ENCODE results near the gene MTMR12.

MTMR12 gene

GRCh38 chr5:32244017-32244416, 68.7 kb downstream of the MTMR12 start:
- no peak overlapping the region for H3K27ac ChIP-seq (ENCODE audit: low read depth, low read length)

GRCh38 chr5:32241034-32241783, 71.5 kb downstream of the MTMR12 start:
- Histone ChIP-seq H3K4me1 (ENCODE audit: insufficient read depth, low read length) (no peaks in the 10 kb centered on the region), H3K9ac (ENCODE audit: low read length) (no peak overlapping the region), H3K9me3 (ENCODE audit: low read length) (no peaks in the 10 kb centered on the region), H3K4me3 (ENCODE audit: low read depth in 1 of 2, low read length in 2 of 2) (no peak overlapping the region), H3K27ac (ENCODE audit: low read depth, low read length) (no peak overlapping the region), H3K36me3 (ENCODE audit: insufficient read depth, low read length) (peaks cover 41% of the 10 kb centered on the region), H3K27me3 (ENCODE audit: control insufficient read depth in 1 of 2, insufficient read depth in 2 of 2, low read length in 2 of 2) (no peaks in the 10 kb centered on the region)

More at GRCh38 chr5:32244017-32244416, 68.7 kb downstream of the MTMR12 start:
- no peak overlapping the region for H3K9ac ChIP-seq (ENCODE audit: low read length)
- H3K4me1 ChIP-seq (ENCODE audit: insufficient read depth, low read length) = no peaks in the 10 kb centered on the region
- no peaks in the 10 kb centered on the region for H3K27me3 ChIP-seq (ENCODE audit: control insufficient read depth in 1 of 2, insufficient read depth in 2 of 2, low read length in 2 of 2)
- H3K9me3 ChIP-seq (ENCODE audit: low read length) = no peaks in the 10 kb centered on the region
- H3K36me3 ChIP-seq (ENCODE audit: insufficient read depth, low read length) = peaks cover 45% of the 10 kb centered on the region
- no peak overlapping the region for H3K4me3 ChIP-seq (ENCODE audit: low read depth in 1 of 2, low read length in 2 of 2)

GRCh38 chr5:32239385-32239784, 73.4 kb downstream of the MTMR12 start:
- peaks cover 3% of the 10 kb centered on the region for H3K4me1 ChIP-seq (ENCODE audit: insufficient read depth, low read length)
- H3K4me3 ChIP-seq (ENCODE audit: low read depth in 1 of 2, low read length in 2 of 2) = no peak overlapping the region
- no peaks in the 10 kb centered on the region for H3K9me3 ChIP-seq (ENCODE audit: low read length)
- H3K27me3 ChIP-seq (ENCODE audit: control insufficient read depth in 1 of 2, insufficient read depth in 2 of 2, low read length in 2 of 2) = no peaks in the 10 kb centered on the region
- H3K27ac ChIP-seq (ENCODE audit: low read depth, low read length) = no peak overlapping the region
- H3K9ac ChIP-seq (ENCODE audit: low read length) = no peak overlapping the region
- H3K36me3 ChIP-seq (ENCODE audit: insufficient read depth, low read length) = peaks cover 54% of the 10 kb centered on the region

GRCh38 chr5:32233696-32234447, 78.9 kb downstream of the MTMR12 start:
- Histone ChIP-seq H3K9me3 (ENCODE audit: low read length) (no peaks in the 10 kb centered on the region), H3K27me3 (ENCODE audit: control insufficient read depth in 1 of 2, insufficient read depth in 2 of 2, low read length in 2 of 2) (no peaks in the 10 kb centered on the region), H3K4me1 (ENCODE audit: insufficient read depth, low read length) (peaks cover 17% of the 10 kb centered on the region), H3K36me3 (ENCODE audit: insufficient read depth, low read length) (peaks cover 53% of the 10 kb centered on the region), H3K9ac (ENCODE audit: low read length) (no peak overlapping the region), H3K4me3 (ENCODE audit: low read depth in 1 of 2, low read length in 2 of 2) (no peak overlapping the region), H3K27ac (ENCODE audit: low read depth, low read length) (no peak overlapping the region)

- Histone ChIP-seq H3K4me1 (ENCODE audit: insufficient read depth, low read length) (peaks cover 17% of the 10 kb centered on the region), H3K4me3 (ENCODE audit: low read depth in 1 of 2, low read length in 2 of 2) (no peak overlapping the region), H3K9me3 (ENCODE audit: low read length) (no peaks in the 10 kb centered on the region), H3K27ac (ENCODE audit: low read depth, low read length) (peak overlapping the region; percentile 48), H3K9ac (ENCODE audit: low read length) (no peak overlapping the region), H3K36me3 (ENCODE audit: insufficient read depth, low read length) (peaks cover 50% of the 10 kb centered on the region), H3K27me3 (ENCODE audit: control insufficient read depth in 1 of 2, insufficient read depth in 2 of 2, low read length in 2 of 2) (no peaks in the 10 kb centered on the region)
Observed at GRCh38 chr5:32233220-32233695, 79.5 kb downstream of the MTMR12 start.

GRCh38 chr5:32232441-32233219, 80.1 kb downstream of the MTMR12 start:
- Histone ChIP-seq H3K4me1 (ENCODE audit: insufficient read depth, low read length) (peaks cover 17% of the 10 kb centered on the region), H3K9ac (ENCODE audit: low read length) (no peak overlapping the region), H3K27ac (ENCODE audit: low read depth, low read length) (peak overlapping the region; percentile 48), H3K36me3 (ENCODE audit: insufficient read depth, low read length) (peaks cover 48% of the 10 kb centered on the region), H3K27me3 (ENCODE audit: control insufficient read depth in 1 of 2, insufficient read depth in 2 of 2, low read length in 2 of 2) (no peaks in the 10 kb centered on the region), H3K9me3 (ENCODE audit: low read length) (no peaks in the 10 kb centered on the region), H3K4me3 (ENCODE audit: low read depth in 1 of 2, low read length in 2 of 2) (no peak overlapping the region)

- Histone ChIP-seq H3K9me3 (ENCODE audit: low read length) (no peaks in the 10 kb centered on the region), H3K9ac (ENCODE audit: low read length) (no peak overlapping the region), H3K4me1 (ENCODE audit: insufficient read depth, low read length) (peaks cover 17% of the 10 kb centered on the region), H3K27ac (ENCODE audit: low read depth, low read length) (no peak overlapping the region), H3K4me3 (ENCODE audit: low read depth in 1 of 2, low read length in 2 of 2) (no peak overlapping the region), H3K27me3 (ENCODE audit: control insufficient read depth in 1 of 2, insufficient read depth in 2 of 2, low read length in 2 of 2) (no peaks in the 10 kb centered on the region), H3K36me3 (ENCODE audit: insufficient read depth, low read length) (peaks cover 44% of the 10 kb centered on the region)
Observed at GRCh38 chr5:32231929-32232328, 80.8 kb downstream of the MTMR12 start.

GRCh38 chr5:32231241-32231640, 81.5 kb downstream of the MTMR12 start:
- no peaks in the 10 kb centered on the region for H3K9me3 ChIP-seq (ENCODE audit: low read length)
- H3K27me3 ChIP-seq (ENCODE audit: control insufficient read depth in 1 of 2, insufficient read depth in 2 of 2, low read length in 2 of 2) = no peaks in the 10 kb centered on the region
- peaks cover 17% of the 10 kb centered on the region for H3K4me1 ChIP-seq (ENCODE audit: insufficient read depth, low read length)
- peaks cover 41% of the 10 kb centered on the region for H3K36me3 ChIP-seq (ENCODE audit: insufficient read depth, low read length)
- no peak overlapping the region for H3K4me3 ChIP-seq (ENCODE audit: low read depth in 1 of 2, low read length in 2 of 2)
- H3K9ac ChIP-seq (ENCODE audit: low read length) = no peak overlapping the region
- no peak overlapping the region for H3K27ac ChIP-seq (ENCODE audit: low read depth, low read length)

GRCh38 chr5:32230356-32231099, 82.2 kb downstream of the MTMR12 start:
- Histone ChIP-seq H3K9me3 (ENCODE audit: low read length) (no peaks in the 10 kb centered on the region), H3K27ac (ENCODE audit: low read depth, low read length) (no peak overlapping the region), H3K27me3 (ENCODE audit: control insufficient read depth in 1 of 2, insufficient read depth in 2 of 2, low read length in 2 of 2) (no peaks in the 10 kb centered on the region), H3K9ac (ENCODE audit: low read length) (no peak overlapping the region), H3K4me1 (ENCODE audit: insufficient read depth, low read length) (peaks cover 22% of the 10 kb centered on the region), H3K4me3 (ENCODE audit: low read depth in 1 of 2, low read length in 2 of 2) (no peak overlapping the region), H3K36me3 (ENCODE audit: insufficient read depth, low read length) (peaks cover 35% of the 10 kb centered on the region)

- H3K9ac ChIP-seq (ENCODE audit: low read length) = no peak overlapping the region
- H3K4me1 ChIP-seq (ENCODE audit: insufficient read depth, low read length) = peaks cover 26% of the 10 kb centered on the region
- H3K9me3 ChIP-seq (ENCODE audit: low read length) = no peaks in the 10 kb centered on the region
- peaks cover 26% of the 10 kb centered on the region for H3K36me3 ChIP-seq (ENCODE audit: insufficient read depth, low read length)
- H3K27me3 ChIP-seq (ENCODE audit: control insufficient read depth in 1 of 2, insufficient read depth in 2 of 2, low read length in 2 of 2) = no peaks in the 10 kb centered on the region
- H3K27ac ChIP-seq (ENCODE audit: low read depth, low read length) = no peak overlapping the region
- H3K4me3 ChIP-seq (ENCODE audit: low read depth in 1 of 2, low read length in 2 of 2) = no peak overlapping the region
Observed at GRCh38 chr5:32229586-32229985, 83.2 kb downstream of the MTMR12 start.

- Histone ChIP-seq H3K9ac (ENCODE audit: low read length) (no peak overlapping the region), H3K27me3 (ENCODE audit: control insufficient read depth in 1 of 2, insufficient read depth in 2 of 2, low read length in 2 of 2) (no peaks in the 10 kb centered on the region), H3K36me3 (ENCODE audit: insufficient read depth, low read length) (peaks cover 18% of the 10 kb centered on the region), H3K4me3 (ENCODE audit: low read depth in 1 of 2, low read length in 2 of 2) (no peak overlapping the region), H3K9me3 (ENCODE audit: low read length) (no peaks in the 10 kb centered on the region), H3K27ac (ENCODE audit: low read depth, low read length) (no peak overlapping the region), H3K4me1 (ENCODE audit: insufficient read depth, low read length) (peaks cover 31% of the 10 kb centered on the region)
Observed at GRCh38 chr5:32228816-32229215, 83.9 kb downstream of the MTMR12 start.
